ENCODE results near the gene DBT.
"Not testable (repeated sequence)": the region's sequence is repeated elsewhere in the genome, so short reads cannot be mapped to it uniquely, and the experiment has no call there.

DBT gene

DNA sequence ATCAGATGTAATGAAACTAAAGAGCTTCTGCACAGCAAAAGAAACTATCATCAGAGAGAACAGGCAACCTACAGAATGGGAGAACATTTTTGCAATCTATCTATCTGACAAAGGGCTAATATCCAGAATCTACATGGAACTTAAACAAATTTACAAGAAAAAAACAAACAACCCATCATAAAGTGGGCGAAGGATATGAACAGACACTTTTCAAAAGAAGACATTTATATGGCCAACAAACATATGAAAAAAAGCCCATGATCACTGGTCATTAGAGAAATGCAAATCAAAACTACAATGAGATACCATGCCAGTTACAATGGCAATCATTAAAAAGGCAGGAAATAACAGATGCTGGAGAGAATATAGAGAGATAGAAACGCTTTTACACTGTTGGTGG, 44.5 kb downstream of the DBT start:
- ATAC-seq (ENCODE audit: insufficient read depth, low read depth); H3K27me3 ChIP-seq (ENCODE audit: insufficient read depth, low read length, poor library complexity); H3K79me2 ChIP-seq (ENCODE audit: insufficient read depth, low read length); H4K20me1 ChIP-seq (ENCODE audit: insufficient read depth, low read length); H2AFZ ChIP-seq (ENCODE audit: low read depth, low read length); DNase-seq; H3K4me3 ChIP-seq (ENCODE audit: low read depth in 1 of 2, low read length in 2 of 2); H3K4me2 ChIP-seq (ENCODE audit: insufficient read depth, low read length); H3K4me1 ChIP-seq (ENCODE audit: insufficient read depth, low read length); H3K27ac ChIP-seq (ENCODE audit: low read length); H3K9ac ChIP-seq (ENCODE audit: low read depth, low read length); H3K9me3 ChIP-seq (ENCODE audit: insufficient read depth, low read length, severe bottlenecking): not testable (repeated sequence)
- peaks cover 56% of the 10 kb centered on the region for H3K36me3 ChIP-seq (ENCODE audit: insufficient read depth, low read length)

DNA sequence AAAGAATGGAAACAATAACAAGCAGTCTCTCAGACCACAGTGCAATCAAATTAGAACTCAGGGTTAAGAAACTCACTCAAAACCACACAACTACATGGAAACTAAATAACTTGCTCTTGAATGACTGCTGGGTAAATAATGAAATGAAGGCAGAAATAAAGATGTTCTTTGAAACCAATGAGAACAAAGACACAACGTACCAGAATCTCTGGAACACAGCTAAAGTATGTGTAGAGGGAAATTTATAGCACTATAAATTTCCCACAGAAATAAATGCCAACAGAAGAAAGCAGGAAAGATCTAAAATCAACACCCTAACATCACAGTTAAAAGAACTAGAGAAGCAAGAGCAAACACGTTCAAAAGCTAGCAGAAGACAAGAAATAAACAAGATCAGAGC, 46.9 kb downstream of the DBT start:
- H4K20me1 ChIP-seq (ENCODE audit: insufficient read depth, low read length); ATAC-seq (ENCODE audit: insufficient read depth, low read depth); H3K27me3 ChIP-seq (ENCODE audit: insufficient read depth, low read length, poor library complexity); H3K9ac ChIP-seq (ENCODE audit: low read depth, low read length); H3K4me1 ChIP-seq (ENCODE audit: insufficient read depth, low read length); H3K4me3 ChIP-seq (ENCODE audit: low read depth in 1 of 2, low read length in 2 of 2); H3K27ac ChIP-seq (ENCODE audit: low read length); H3K79me2 ChIP-seq (ENCODE audit: insufficient read depth, low read length); H2AFZ ChIP-seq (ENCODE audit: low read depth, low read length); H3K9me3 ChIP-seq (ENCODE audit: insufficient read depth, low read length, severe bottlenecking); H3K4me2 ChIP-seq (ENCODE audit: insufficient read depth, low read length); DNase-seq: not testable (repeated sequence)
- H3K36me3 ChIP-seq (ENCODE audit: insufficient read depth, low read length), result peaks cover 52% of the 10 kb centered on the region

DNA sequence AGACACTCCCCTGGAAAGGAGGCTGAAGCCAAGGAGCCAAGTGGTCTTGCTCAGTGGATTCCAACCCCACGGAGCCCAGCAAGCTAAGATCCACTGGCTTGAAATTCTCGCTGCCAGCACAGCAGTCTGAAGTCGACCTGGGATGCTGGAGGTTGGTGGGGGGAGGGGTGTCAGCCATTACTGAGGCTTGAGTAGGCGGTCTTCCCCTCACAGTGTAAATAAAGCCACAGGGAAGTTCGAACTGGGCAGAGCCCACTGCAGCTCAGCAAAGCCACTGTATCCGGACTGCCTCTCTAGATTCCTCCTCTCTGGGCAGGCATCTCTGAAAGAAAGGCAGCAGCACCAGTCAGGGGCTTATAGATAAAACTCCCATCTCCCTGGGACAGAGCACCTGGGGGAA, 49.6 kb downstream of the DBT start:
- H3K36me3 ChIP-seq (ENCODE audit: insufficient read depth, low read length), result peaks cover 51% of the 10 kb centered on the region
- H3K9me3 ChIP-seq (ENCODE audit: insufficient read depth, low read length, severe bottlenecking); H3K27me3 ChIP-seq (ENCODE audit: insufficient read depth, low read length, poor library complexity); H3K79me2 ChIP-seq (ENCODE audit: insufficient read depth, low read length); H4K20me1 ChIP-seq (ENCODE audit: insufficient read depth, low read length); ATAC-seq (ENCODE audit: insufficient read depth, low read depth); H3K9ac ChIP-seq (ENCODE audit: low read depth, low read length); H3K27ac ChIP-seq (ENCODE audit: low read length); H3K4me3 ChIP-seq (ENCODE audit: low read depth in 1 of 2, low read length in 2 of 2); H3K4me1 ChIP-seq (ENCODE audit: insufficient read depth, low read length); H3K4me2 ChIP-seq (ENCODE audit: insufficient read depth, low read length); DNase-seq; H2AFZ ChIP-seq (ENCODE audit: low read depth, low read length): not testable (repeated sequence)

DNA sequence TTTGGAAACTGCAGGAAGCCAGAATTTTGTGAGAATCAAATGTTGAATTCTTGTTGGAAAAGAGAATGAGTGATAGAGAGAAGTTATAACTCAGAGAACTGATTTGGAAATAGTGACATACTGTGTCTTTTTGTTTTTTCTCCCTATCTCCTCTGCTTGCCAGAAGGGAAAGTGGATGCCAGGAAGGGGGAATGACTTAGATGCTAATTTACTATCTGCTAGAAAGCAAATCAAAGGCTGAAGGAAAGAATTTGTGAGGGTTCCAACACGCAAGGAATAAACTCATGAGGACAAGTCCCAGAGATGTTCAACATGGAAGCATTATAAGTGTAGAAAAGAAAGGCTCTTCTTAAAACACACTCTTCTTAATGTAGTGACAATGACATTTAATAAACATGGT, 51.0 kb downstream of the DBT start:
- Histone ChIP-seq H3K27me3 (ENCODE audit: insufficient read depth, low read length, poor library complexity) (no peaks in the 10 kb centered on the region), H3K79me2 (ENCODE audit: insufficient read depth, low read length) (no peaks in the 10 kb centered on the region), H3K4me1 (ENCODE audit: insufficient read depth, low read length) (no peaks in the 10 kb centered on the region), H3K36me3 (ENCODE audit: insufficient read depth, low read length) (peaks cover 51% of the 10 kb centered on the region), H2AFZ (ENCODE audit: low read depth, low read length) (no peak overlapping the region), H3K9me3 (ENCODE audit: insufficient read depth, low read length, severe bottlenecking) (no peaks in the 10 kb centered on the region), H4K20me1 (ENCODE audit: insufficient read depth, low read length) (no peaks in the 10 kb centered on the region), H3K9ac (ENCODE audit: low read depth, low read length) (no peak overlapping the region), H3K4me2 (ENCODE audit: insufficient read depth, low read length) (no peak overlapping the region), H3K27ac (ENCODE audit: low read length) (no peak overlapping the region), H3K4me3 (ENCODE audit: low read depth in 1 of 2, low read length in 2 of 2) (no peak overlapping the region)
- ATAC-seq (ENCODE audit: insufficient read depth, low read depth) (no peak), DNase-seq (no peak)
- TF ChIP-seq EZH2 (IDR thresholded peaks at IDR 0.05; ENCODE audit: borderline replicate concordance, low read depth, low read length, severe bottlenecking), result no peak
- TF ChIP-seq, protein P1, sequence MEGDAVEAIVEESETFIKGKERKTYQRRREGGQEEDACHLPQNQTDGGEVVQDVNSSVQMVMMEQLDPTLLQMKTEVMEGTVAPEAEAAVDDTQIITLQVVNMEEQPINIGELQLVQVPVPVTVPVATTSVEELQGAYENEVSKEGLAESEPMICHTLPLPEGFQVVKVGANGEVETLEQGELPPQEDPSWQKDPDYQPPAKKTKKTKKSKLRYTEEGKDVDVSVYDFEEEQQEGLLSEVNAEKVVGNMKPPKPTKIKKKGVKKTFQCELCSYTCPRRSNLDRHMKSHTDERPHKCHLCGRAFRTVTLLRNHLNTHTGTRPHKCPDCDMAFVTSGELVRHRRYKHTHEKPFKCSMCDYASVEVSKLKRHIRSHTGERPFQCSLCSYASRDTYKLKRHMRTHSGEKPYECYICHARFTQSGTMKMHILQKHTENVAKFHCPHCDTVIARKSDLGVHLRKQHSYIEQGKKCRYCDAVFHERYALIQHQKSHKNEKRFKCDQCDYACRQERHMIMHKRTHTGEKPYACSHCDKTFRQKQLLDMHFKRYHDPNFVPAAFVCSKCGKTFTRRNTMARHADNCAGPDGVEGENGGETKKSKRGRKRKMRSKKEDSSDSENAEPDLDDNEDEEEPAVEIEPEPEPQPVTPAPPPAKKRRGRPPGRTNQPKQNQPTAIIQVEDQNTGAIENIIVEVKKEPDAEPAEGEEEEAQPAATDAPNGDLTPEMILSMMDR (IDR thresholded peaks at IDR 0.05; ENCODE audit: borderline replicate concordance, extremely low read depth, low read length, poor library complexity, severe bottlenecking), result no peak

- no peak overlapping the region for H3K9ac ChIP-seq (ENCODE audit: low read depth, low read length)
- H4K20me1 ChIP-seq (ENCODE audit: insufficient read depth, low read length), result no peaks in the 10 kb centered on the region
- no peak overlapping the region for H2AFZ ChIP-seq (ENCODE audit: low read depth, low read length)
- H3K27me3 ChIP-seq (ENCODE audit: insufficient read depth, low read length, poor library complexity), result no peaks in the 10 kb centered on the region
- TF ChIP-seq, protein P1 (IDR thresholded peaks at IDR 0.05; ENCODE audit: borderline replicate concordance, extremely low read depth, low read length, poor library complexity, severe bottlenecking), result no peak
- no peak for TF ChIP-seq EZH2 (IDR thresholded peaks at IDR 0.05; ENCODE audit: borderline replicate concordance, low read depth, low read length, severe bottlenecking)
- ATAC-seq (ENCODE audit: insufficient read depth, low read depth) (no peak), DNase-seq (no peak)
- H3K27ac ChIP-seq (ENCODE audit: low read length), result no peak overlapping the region
- no peaks in the 10 kb centered on the region for H3K9me3 ChIP-seq (ENCODE audit: insufficient read depth, low read length, severe bottlenecking)
- peaks cover 6% of the 10 kb centered on the region; the same call in 1 of the 2 replicates for H3K36me3 ChIP-seq (ENCODE audit: insufficient read depth, low read length)
- H3K4me2 ChIP-seq (ENCODE audit: insufficient read depth, low read length), result no peak overlapping the region
- H3K4me3 ChIP-seq (ENCODE audit: low read depth in 1 of 2, low read length in 2 of 2), result no peak overlapping the region
- H3K79me2 ChIP-seq (ENCODE audit: insufficient read depth, low read length), result no peaks in the 10 kb centered on the region
- no peaks in the 10 kb centered on the region for H3K4me1 ChIP-seq (ENCODE audit: insufficient read depth, low read length)
These were observed 61.0 kb downstream of the DBT start for GRCh38 chr1:100188617-100189016.
